T-cell (primary cell): ENCODE measurements around the gene LRRC61. TPM values are rescaled to one million over a fixed set of nuclear protein-coding genes. Genes with fewer than 3 reads are reported as not detected.
"Not testable (repeated sequence)": the region's sequence is repeated elsewhere in the genome, so short reads cannot be mapped to it uniquely, and the experiment has no call there.

ENCODE experiments used
- ATAC-seq, 4 experiments: fragments of 200-7000 bp in 3 of 4; fragments of 150-1000 bp in 1 of 4; cut with Tn5 transposase; replicated peaks in 1 of 4; 1 replicate in 3 of 4; 2 replicates in 1 of 4; pipeline ENCODE4 v1.10.0; 2021; ENCODE audit warnings: moderate library complexity in 3 of 4, mild to moderate bottlenecking in 2 of 4, moderate number of reproducible peaks in 1 of 4
- CTCF ChIA-PET, 2 donors: fragments of 300-600 bp; sonication (Branson Sonifier 250); formaldehyde crosslinking; loops; one replicate each; lab custom pipeline; 2022; ENCODE audit warnings: antibody characterized with exemption in 2 of 2; lab: Charles Lee
- POLR2A ChIA-PET, 2 donors: fragments of 300-600 bp; sonication (Branson Sonifier 250); formaldehyde crosslinking; loops; one replicate each; lab custom pipeline; 2022; ENCODE audit warnings: antibody characterized with exemption in 2 of 2; lab: Charles Lee
- DNase-seq, 35 experiments: peaks; one replicate each; pipeline versions ENCODE4 v3.0.0 to v3.0.0-alpha.2; 2013 to 2023
- H3K27ac ChIP-seq: one replicate; pipeline ENCODE4 v1.5.1; 2013; ENCODE audit warnings: low read length
- H3K27me3 ChIP-seq, 2 experiments: replicated peaks in 1 of 2; 1 replicate in 1 of 2; 2 replicates in 1 of 2; pipeline versions ENCODE4 v1.6.1 to v1.7.0; 2013; ENCODE audit warnings: low read length in 1 of 2, mixed read lengths in 1 of 2; ENCODE audit not compliant: control insufficient read depth in 2 of 2, insufficient read depth in 2 of 2; ENCODE audit errors: extremely low read depth in 1 of 2
- H3K36me3 ChIP-seq, 2 donors: 1 replicate in 1 of 2; 2 replicates in 1 of 2; pipeline versions ENCODE4 v1.6.1 to v1.7.0; 2013; ENCODE audit warnings: low read length in 1 of 2; ENCODE audit not compliant: control insufficient read depth in 2 of 2, insufficient read depth in 1 of 2; ENCODE audit errors: extremely low read depth in 1 of 2
- H3K4me1 ChIP-seq, 2 experiments: 1 replicate in 1 of 2; 2 replicates in 1 of 2; pipeline versions ENCODE4 v1.6.1 to v1.7.0; 2013; ENCODE audit warnings: low read length in 2 of 2, mixed read lengths in 1 of 2; ENCODE audit not compliant: insufficient read depth in 2 of 2, control insufficient read depth in 1 of 2; ENCODE audit errors: extremely low read depth in 1 of 2
- H3K4me3 ChIP-seq, 2 donors: 1 replicate in 1 of 2; 2 replicates in 1 of 2; pipeline versions ENCODE4 v1.5.1 to v1.7.0; 2013; ENCODE audit warnings: mild to moderate bottlenecking in 2 of 2, low read length in 1 of 2, moderate library complexity in 1 of 2; ENCODE audit not compliant: control insufficient read depth in 1 of 2; ENCODE audit errors: extremely low read depth in 1 of 2
- H3K9me3 ChIP-seq: 2 replicates; pipeline ENCODE4 v1.7.0; 2013
- H3K27ac Mint-ChIP-seq, 2 donors: one replicate each; pipeline ENCODE4 v1.8.0; 2020 to 2021; ENCODE audit warnings: mild to moderate bottlenecking in 2 of 2, mixed read lengths in 2 of 2
- H3K27me3 Mint-ChIP-seq, 2 donors: one replicate each; pipeline ENCODE4 v1.8.0; 2021 to 2022; ENCODE audit warnings: mixed read lengths in 2 of 2
- H3K36me3 Mint-ChIP-seq: one replicate; pipeline ENCODE4 v1.8.0; 2021; ENCODE audit warnings: mixed read lengths
- H3K4me1 Mint-ChIP-seq, 3 donors: one replicate each; pipeline ENCODE4 v1.8.0; 2020 to 2022; ENCODE audit warnings: mixed read lengths in 3 of 3, mild to moderate bottlenecking in 1 of 3
- H3K4me3 Mint-ChIP-seq, 3 donors: one replicate each; pipeline ENCODE4 v1.8.0; 2020 to 2022; ENCODE audit warnings: mild to moderate bottlenecking in 3 of 3, mixed read lengths in 3 of 3, moderate library complexity in 3 of 3
- H3K9me3 Mint-ChIP-seq, 3 donors: one replicate each; pipeline ENCODE4 v1.8.0; 2020 to 2022; ENCODE audit warnings: mixed read lengths in 3 of 3
- WGBS: methylation state at CpG from one replicate; pipeline ENCODE4 v1.1.5; 2013; ENCODE audit warnings: missing lambda C conversion rate; ENCODE audit not compliant: insufficient coverage; 5-methylcytosine and 5-hydroxymethylcytosine counted together
- total RNA-seq, 35 experiments: library from RNA in 6 of 35; stranded (reverse) in 6 of 35; fragments of 120-200 nt in 1 of 35; gene quantifications; one replicate each; pipeline versions ENCODE4 v1.2.1 to v1.2.4 and lab custom pipeline; 2013 to 2026

Gene LRRC61
- total RNA-seq, 5 donors from 2014 or later (not counting 1 experiment from before 2014, with no cell fraction given): 8.8 to 21.4 (median 16.6) TPM

DNA sequence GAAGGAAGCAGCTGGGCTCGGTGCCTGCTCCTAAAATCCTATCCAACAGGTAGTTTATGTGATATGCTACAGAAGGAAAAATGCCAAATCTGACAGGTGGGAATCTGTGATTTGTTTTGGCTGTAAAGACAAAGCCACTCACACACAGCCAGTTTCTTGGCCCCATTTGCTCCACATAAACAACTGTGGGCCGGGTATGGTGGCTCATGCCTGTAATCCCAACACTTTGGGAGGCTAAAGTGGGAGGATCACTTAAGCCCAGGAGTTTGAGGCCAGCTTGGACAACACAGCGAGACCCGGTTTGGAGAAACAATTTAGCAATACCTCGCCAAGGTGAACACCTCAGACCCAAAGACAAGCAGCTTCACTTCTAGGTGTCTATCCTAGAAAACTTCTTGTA, 16.8 kb upstream of the LRRC61 start:
- H3K36me3 Mint-ChIP-seq, H3K9me3 ChIP-seq, H3K27me3 Mint-ChIP-seq, H3K27me3 ChIP-seq, H3K36me3 ChIP-seq, DNase-seq, H3K27ac Mint-ChIP-seq, POLR2A ChIA-PET, H3K4me1 ChIP-seq, H3K27ac ChIP-seq, ATAC-seq, CTCF ChIA-PET, H3K4me3 Mint-ChIP-seq, H3K4me3 ChIP-seq, H3K9me3 Mint-ChIP-seq: not testable (repeated sequence)
- H3K4me1 Mint-ChIP-seq: peaks cover 0 to 14% (median 0%) of the 10 kb centered on the region in 3 donors
- no CpG with 5 or more reads among the region's 5 CpGs for WGBS

DNA sequence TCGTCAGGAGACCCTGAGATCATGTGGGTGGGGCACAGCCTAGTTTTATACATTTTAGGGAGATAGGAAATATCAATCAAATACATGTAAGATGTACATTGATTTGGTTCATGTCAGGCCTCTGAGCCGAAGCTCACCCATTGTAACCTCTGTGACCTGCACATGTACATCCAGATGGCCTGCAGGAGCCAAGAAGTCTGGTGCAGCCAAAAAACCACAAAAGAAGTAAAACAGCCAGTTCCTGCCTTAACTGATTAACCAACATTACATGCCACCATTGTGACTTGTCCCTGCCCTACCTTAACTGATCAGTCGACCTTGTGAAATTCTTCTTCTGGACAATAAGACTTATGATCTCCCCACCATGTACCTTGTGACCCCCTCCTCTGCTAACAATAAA, 16.0 kb upstream of the LRRC61 start:
- no peak overlapping the region for H3K4me3 ChIP-seq
- CTCF ChIA-PET: no interaction called here
- H3K36me3 Mint-ChIP-seq: no peaks in the 10 kb centered on the region
- no peaks in the 10 kb centered on the region for H3K27me3 Mint-ChIP-seq
- POLR2A ChIA-PET: no interaction called here
- no peaks in the 10 kb centered on the region for H3K27me3 ChIP-seq
- no peak overlapping the region for H3K4me3 Mint-ChIP-seq
- no peaks in the 10 kb centered on the region for H3K9me3 ChIP-seq
- DNase-seq (no peak), ATAC-seq (no peak)
- no peak overlapping the region for H3K27ac ChIP-seq
- no peaks in the 10 kb centered on the region for H3K9me3 Mint-ChIP-seq
- no peaks in the 10 kb centered on the region for H3K36me3 ChIP-seq
- WGBS: 78% methylated on average over 1 of the region's 3 CpGs
- peaks cover 0 to 14% (median 0%) of the 10 kb centered on the region in 3 donors for H3K4me1 Mint-ChIP-seq
- no peak overlapping the region for H3K27ac Mint-ChIP-seq
- H3K4me1 ChIP-seq: no peaks in the 10 kb centered on the region

DNA sequence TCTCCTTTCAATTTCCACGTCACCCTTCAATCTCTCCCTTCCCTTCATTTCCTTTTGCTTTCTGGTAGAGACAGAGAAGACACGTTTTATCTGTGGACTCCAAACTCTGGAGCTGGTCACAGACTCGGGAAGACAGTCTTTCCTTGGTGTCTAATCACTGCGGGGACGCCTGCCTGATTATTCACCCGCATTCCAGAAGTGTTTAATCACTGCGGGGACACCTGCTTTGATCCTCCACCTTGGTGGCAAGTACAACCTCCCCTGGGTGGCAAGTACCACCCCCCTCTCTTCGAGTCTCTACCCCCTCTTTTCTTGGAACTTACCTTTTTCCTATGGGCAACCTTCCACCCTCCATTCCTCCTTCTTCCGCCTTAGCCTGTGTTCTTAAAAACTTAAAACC, 15.3 kb upstream of the LRRC61 start:
- CTCF ChIA-PET: no interaction called here
- H3K36me3 ChIP-seq: no peaks in the 10 kb centered on the region
- no peak overlapping the region for H3K4me3 Mint-ChIP-seq
- POLR2A ChIA-PET: no interaction called here
- no peak overlapping the region for H3K27ac ChIP-seq
- H3K27ac Mint-ChIP-seq: no peak overlapping the region
- no peaks in the 10 kb centered on the region for H3K4me1 ChIP-seq
- ATAC-seq: no peak
- no peaks in the 10 kb centered on the region for H3K27me3 Mint-ChIP-seq
- peaks cover 0 to 16% (median 0%) of the 10 kb centered on the region in 3 donors for H3K4me1 Mint-ChIP-seq
- no peaks in the 10 kb centered on the region for H3K27me3 ChIP-seq
- no peaks in the 10 kb centered on the region for H3K36me3 Mint-ChIP-seq
- H3K9me3 Mint-ChIP-seq: no peaks in the 10 kb centered on the region
- H3K9me3 ChIP-seq: no peaks in the 10 kb centered on the region
- no peak overlapping the region for H3K4me3 ChIP-seq
- DNase-seq: no peak
- WGBS: 90% methylated on average over 8 of the region's 9 CpGs

DNA sequence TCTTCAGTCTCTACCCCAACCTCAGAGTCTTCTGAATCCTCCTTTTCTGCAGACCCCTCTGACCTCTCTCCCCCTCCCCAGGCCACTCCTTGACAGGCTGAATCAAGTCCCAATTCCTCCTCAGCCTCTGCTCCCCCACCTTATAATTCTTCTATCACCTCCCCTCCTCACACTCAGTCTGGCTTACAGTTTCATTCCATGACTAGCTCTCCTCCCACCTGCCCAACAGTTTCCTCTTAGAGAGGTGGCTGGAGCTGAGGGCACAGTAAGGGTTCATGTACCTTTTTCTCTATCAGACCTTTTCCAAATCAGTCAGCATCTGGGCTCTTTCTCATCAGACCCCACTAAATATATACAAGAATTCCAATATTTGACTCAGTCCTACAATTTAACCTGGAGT, 14.6 kb upstream of the LRRC61 start:
- Histone ChIP-seq H3K4me1 (no peaks in the 10 kb centered on the region), H3K36me3 (no peaks in the 10 kb centered on the region), H3K27ac (no peak overlapping the region), H3K27me3 (no peaks in the 10 kb centered on the region), H3K9me3 (no peaks in the 10 kb centered on the region), H3K4me3 (no peak overlapping the region)
- peaks cover 0 to 23% (median 0%) of the 10 kb centered on the region in 3 donors for H3K4me1 Mint-ChIP-seq
- no peaks in the 10 kb centered on the region for H3K36me3 Mint-ChIP-seq
- H3K9me3 Mint-ChIP-seq: no peaks in the 10 kb centered on the region
- ATAC-seq: no peak
- ChIA-PET POLR2A (no interaction called here), CTCF (no interaction called here)
- no peak for DNase-seq
- no peak overlapping the region for H3K27ac Mint-ChIP-seq
- H3K4me3 Mint-ChIP-seq: no peak overlapping the region
- no peaks in the 10 kb centered on the region for H3K27me3 Mint-ChIP-seq

DNA sequence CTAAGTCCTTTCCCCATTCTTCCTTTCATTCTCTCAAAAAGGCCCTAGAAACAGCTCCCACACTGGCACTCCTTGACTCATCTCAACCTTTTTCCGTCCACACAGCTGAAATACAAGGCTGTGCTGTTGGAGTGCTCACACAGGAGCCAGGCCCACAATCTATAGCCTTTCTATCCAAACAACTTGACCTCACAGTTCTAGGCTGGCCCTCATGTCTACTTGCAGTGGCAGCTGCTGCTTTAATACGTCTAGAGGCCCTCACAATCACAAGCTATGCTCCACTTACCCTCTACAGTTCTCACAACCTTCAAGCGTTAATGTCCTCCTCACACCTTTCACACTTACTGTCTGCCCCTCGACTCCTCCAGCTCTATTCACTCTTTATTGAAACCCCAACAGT, 12.0 kb upstream of the LRRC61 start:
- ATAC-seq (no peak), DNase-seq (no peak)
- Mint-ChIP-seq H3K27me3 (no peaks in the 10 kb centered on the region), H3K4me1 (peaks cover 0 to 23% (median 0%) of the 10 kb centered on the region in 3 donors), H3K9me3 (no peaks in the 10 kb centered on the region), H3K27ac (no peak overlapping the region), H3K4me3 (no peak overlapping the region), H3K36me3 (peaks cover 2% of the 10 kb centered on the region)
- no peaks in the 10 kb centered on the region for H3K9me3 ChIP-seq
- ChIA-PET CTCF (interaction anchor here in 1 of 2 donors (0.6 kb wide), 1 partner anchor 1381 kb away, joined by 3 read pairs; no protein-coding TSS in a partner anchor), POLR2A (no interaction called here)
- no peak overlapping the region for H3K27ac ChIP-seq
- H3K36me3 ChIP-seq: no peaks in the 10 kb centered on the region
- no peaks in the 10 kb centered on the region for H3K4me1 ChIP-seq
- no peak overlapping the region for H3K4me3 ChIP-seq
- 91% methylated on average over 2 of the region's 4 CpGs for WGBS
- H3K27me3 ChIP-seq: no peaks in the 10 kb centered on the region

DNA sequence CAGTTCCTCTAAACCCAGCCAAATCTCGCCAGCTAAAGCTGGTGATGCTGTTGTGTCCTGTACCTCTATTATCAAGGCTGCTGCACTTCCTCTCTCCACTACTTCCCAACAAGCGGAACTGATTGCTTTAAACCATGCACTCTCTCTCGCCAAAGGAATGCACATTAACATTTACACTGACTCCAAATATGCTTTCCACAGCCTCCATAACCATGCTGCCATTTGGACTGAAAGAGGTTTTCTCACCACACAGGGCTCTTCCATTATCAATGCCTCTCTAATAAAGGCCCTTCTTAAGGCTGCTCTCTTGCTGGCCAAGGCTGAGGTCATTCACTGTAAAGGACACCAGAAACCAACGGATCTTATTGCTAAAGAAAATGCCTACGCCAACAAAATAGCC, 11.4 kb upstream of the LRRC61 start:
- no peaks in the 10 kb centered on the region for H3K9me3 ChIP-seq
- H3K27ac Mint-ChIP-seq: no peak overlapping the region
- H3K36me3 ChIP-seq: no peaks in the 10 kb centered on the region
- DNase-seq (no peak), ATAC-seq (no peak)
- no peaks in the 10 kb centered on the region for H3K27me3 Mint-ChIP-seq
- no peak overlapping the region for H3K4me3 ChIP-seq
- H3K4me1 ChIP-seq: no peaks in the 10 kb centered on the region
- H3K27ac ChIP-seq: no peak overlapping the region
- no peaks in the 10 kb centered on the region for H3K9me3 Mint-ChIP-seq
- ChIA-PET POLR2A (no interaction called here), CTCF (no interaction called here)
- WGBS: 91% methylated on average over 4 of the region's 5 CpGs
- peaks cover 0 to 23% (median 0%) of the 10 kb centered on the region in 3 donors for H3K4me1 Mint-ChIP-seq
- no peaks in the 10 kb centered on the region for H3K27me3 ChIP-seq
- peaks cover 2% of the 10 kb centered on the region for H3K36me3 Mint-ChIP-seq
- H3K4me3 Mint-ChIP-seq: no peak overlapping the region
